HG02678 (cell line): ENCODE data around the gene ITSN1.
"Not testable (repeated sequence)": the region's sequence is repeated elsewhere in the genome, so short reads cannot be mapped to it uniquely, and the experiment has no call there.

Experiments
- ATAC-seq: cut with Tn5 transposase; IDR thresholded peaks from one replicate; pipeline ENCODE4 v1.9.1; 2021; ENCODE audit warnings: mild to moderate bottlenecking, moderate library complexity; ENCODE audit not compliant: unreplicated experiment

ITSN1 gene

GRCh38 chr21:33857846-33858666, 215.8 kb downstream of the ITSN1 start:
- no peak for ATAC-seq

GRCh38 chr21:33858667-33859372, 216.5 kb downstream of the ITSN1 start:
- no peak for ATAC-seq

- no peak for ATAC-seq
These were observed 217.2 kb downstream of the ITSN1 start for GRCh38 chr21:33859373-33860102.

GRCh38 chr21:33860332-33860879, 218.1 kb downstream of the ITSN1 start:
- no peak for ATAC-seq

- ATAC-seq: no peak
These were observed 218.8 kb downstream of the ITSN1 start for GRCh38 chr21:33861125-33861524.

GRCh38 chr21:33863191-33863590, 220.9 kb downstream of the ITSN1 start:
- ATAC-seq: not testable (repeated sequence)

GRCh38 chr21:33864150-33864549, 221.8 kb downstream of the ITSN1 start:
- no peak for ATAC-seq

GRCh38 chr21:33865176-33865575, 222.9 kb downstream of the ITSN1 start:
- no peak for ATAC-seq

- no peak for ATAC-seq
These were observed 223.8 kb downstream of the ITSN1 start for GRCh38 chr21:33865996-33866575.

GRCh38 chr21:33866826-33867225, 224.5 kb downstream of the ITSN1 start:
- ATAC-seq: no peak

- ATAC-seq: not testable (repeated sequence)
These were observed 225.6 kb downstream of the ITSN1 start for GRCh38 chr21:33867868-33868267.

- no peak for ATAC-seq
These were observed 227.6 kb downstream of the ITSN1 start for GRCh38 chr21:33869873-33870272.

- no peak for ATAC-seq
These were observed 228.5 kb downstream of the ITSN1 start for GRCh38 chr21:33870768-33871167.

GRCh38 chr21:33871171-33871570, 228.9 kb downstream of the ITSN1 start:
- no peak for ATAC-seq

- ATAC-seq: no peak
These were observed 230.7 kb downstream of the ITSN1 start for GRCh38 chr21:33872881-33873515.

GRCh38 chr21:33874161-33874560, 231.9 kb downstream of the ITSN1 start:
- ATAC-seq: no peak

- ATAC-seq: no peak
These were observed 232.9 kb downstream of the ITSN1 start for GRCh38 chr21:33875026-33875695.

- ATAC-seq: no peak
These were observed 236.5 kb downstream of the ITSN1 start for GRCh38 chr21:33878824-33879223.

- ATAC-seq: no peak
These were observed 238.3 kb downstream of the ITSN1 start for GRCh38 chr21:33880626-33881025.
